Tibial artery (tissue), 4 donors: ENCODE results near the gene RAB6A.
"Not testable (repeated sequence)": the region's sequence is repeated elsewhere in the genome, so short reads cannot be mapped to it uniquely, and the experiment has no call there.

Experiments
- DNase-seq, 2 donors: peaks; one replicate each; pipeline ENCODE4 v3.0.0-alpha.2; 2019
- H3K27ac ChIP-seq, 2 donors: fragments of 200-600 bp; sonication (generic) in 1 of 2; 1 replicate in 1 of 2; 2 replicates in 1 of 2; pipeline ENCODE4 v1.5.1; 2018 to 2019; ENCODE audit warnings: mild to moderate bottlenecking in 1 of 2
- H3K27me3 ChIP-seq, 2 donors: fragments of 200-600 bp; sonication (generic) in 1 of 2; one replicate each; pipeline versions ENCODE4 v1.5.1 to v1.6.0; 2016 to 2019
- H3K36me3 ChIP-seq, 3 donors: fragments of 200-600 bp; sonication (generic) in 2 of 3; one replicate each; pipeline ENCODE4 v1.5.1; 2016 to 2019; ENCODE audit warnings: mild to moderate bottlenecking in 2 of 3
- H3K4me1 ChIP-seq, 4 donors: fragments of 200-600 bp; sonication (generic) in 2 of 4; 1 replicate in 3 of 4; 2 replicates in 1 of 4; pipeline ENCODE4 v1.5.1; 2016 to 2019
- H3K4me3 ChIP-seq, 2 donors: fragments of 200-600 bp; sonication (generic) in 1 of 2; 1 replicate in 1 of 2; 2 replicates in 1 of 2; pipeline ENCODE4 v1.5.1; 2018 to 2019; ENCODE audit warnings: mild to moderate bottlenecking in 2 of 2
- H3K9me3 ChIP-seq, 3 donors: fragments of 200-600 bp; sonication (generic) in 1 of 3; one replicate each; pipeline ENCODE4 v1.5.1; 2016 to 2019
- intact Hi-C: fragments of 100-400 bp; cut with DNase I; formaldehyde crosslinking; loops from one replicate; pipeline ENCODE4 v1.15.0; 2023; ENCODE audit warnings: low total_unique reads
- TF ChIP-seq, protein P1 (sequence below), 2 experiments: fragments of 200-600 bp in 1 of 2; fragments of 450-650 bp in 1 of 2; IDR thresholded peaks; one replicate each; pipeline ENCODE4 v1.5.1; 2017 to 2019; ENCODE audit warnings: antibody characterized with exemption in 2 of 2, mild to moderate bottlenecking in 1 of 2, moderate library complexity in 1 of 2

RAB6A gene

DNA sequence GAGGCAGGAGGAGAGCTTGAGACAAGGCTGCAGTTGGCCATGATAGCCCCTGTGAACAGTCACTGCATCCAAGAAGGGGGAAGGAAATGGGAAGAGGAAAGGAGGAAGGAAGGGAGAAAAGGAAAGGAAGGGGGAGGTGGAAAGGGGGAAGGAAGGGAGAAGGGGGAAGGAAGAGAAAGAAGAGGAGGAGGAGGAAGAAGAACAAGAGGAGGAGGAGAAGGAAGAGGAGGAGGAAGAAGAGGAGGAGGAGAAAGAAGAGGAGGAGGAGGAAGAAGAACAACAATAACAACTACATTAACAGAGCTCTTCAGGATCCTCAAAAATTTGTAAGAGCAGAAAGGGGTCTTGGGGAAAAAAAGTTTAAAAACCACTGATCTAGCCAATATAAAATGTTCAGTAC lies 5.2 kb downstream of the RAB6A start:
- Histone ChIP-seq H3K4me1 (peaks cover 0 to 58% (median 39%) of the 10 kb centered on the region in 4 donors), H3K36me3 (no peaks in the 10 kb centered on the region), H3K27me3 (no peaks in the 10 kb centered on the region), H3K4me3 (no peak overlapping the region), H3K27ac (no peak overlapping the region), H3K9me3 (no peaks in the 10 kb centered on the region)
- intact Hi-C loops = no loop called here
- TF ChIP-seq, protein P1, sequence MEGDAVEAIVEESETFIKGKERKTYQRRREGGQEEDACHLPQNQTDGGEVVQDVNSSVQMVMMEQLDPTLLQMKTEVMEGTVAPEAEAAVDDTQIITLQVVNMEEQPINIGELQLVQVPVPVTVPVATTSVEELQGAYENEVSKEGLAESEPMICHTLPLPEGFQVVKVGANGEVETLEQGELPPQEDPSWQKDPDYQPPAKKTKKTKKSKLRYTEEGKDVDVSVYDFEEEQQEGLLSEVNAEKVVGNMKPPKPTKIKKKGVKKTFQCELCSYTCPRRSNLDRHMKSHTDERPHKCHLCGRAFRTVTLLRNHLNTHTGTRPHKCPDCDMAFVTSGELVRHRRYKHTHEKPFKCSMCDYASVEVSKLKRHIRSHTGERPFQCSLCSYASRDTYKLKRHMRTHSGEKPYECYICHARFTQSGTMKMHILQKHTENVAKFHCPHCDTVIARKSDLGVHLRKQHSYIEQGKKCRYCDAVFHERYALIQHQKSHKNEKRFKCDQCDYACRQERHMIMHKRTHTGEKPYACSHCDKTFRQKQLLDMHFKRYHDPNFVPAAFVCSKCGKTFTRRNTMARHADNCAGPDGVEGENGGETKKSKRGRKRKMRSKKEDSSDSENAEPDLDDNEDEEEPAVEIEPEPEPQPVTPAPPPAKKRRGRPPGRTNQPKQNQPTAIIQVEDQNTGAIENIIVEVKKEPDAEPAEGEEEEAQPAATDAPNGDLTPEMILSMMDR (IDR thresholded peaks at IDR 0.05) = no peak
- no peak for DNase-seq

DNA sequence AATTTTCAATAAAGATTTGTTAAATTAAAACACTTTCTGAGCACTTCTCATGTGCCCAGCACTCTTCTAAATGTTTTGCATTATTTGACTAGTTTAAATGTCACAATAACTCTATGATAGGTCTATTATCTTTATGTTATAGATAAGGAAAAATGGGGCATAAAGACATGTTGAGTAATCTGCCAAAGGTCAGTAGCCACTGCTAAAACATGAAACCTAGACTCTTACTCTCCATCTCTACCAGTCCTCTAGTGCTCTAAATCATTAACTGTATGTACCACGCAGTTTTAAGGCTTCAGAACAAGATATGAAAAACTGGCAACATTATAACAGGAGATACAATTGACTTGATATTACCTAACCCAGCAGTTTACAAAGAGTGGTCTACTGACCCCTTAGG lies 6.9 kb downstream of the RAB6A start:
- H3K27ac ChIP-seq = no peak overlapping the region
- intact Hi-C loops = no loop called here
- no peaks in the 10 kb centered on the region for H3K27me3 ChIP-seq
- DNase-seq = no peak
- TF ChIP-seq, protein P1 (IDR thresholded peaks at IDR 0.05) = no peak
- H3K4me1 ChIP-seq = peaks cover 0 to 63% (median 40%) of the 10 kb centered on the region in 4 donors
- H3K4me3 ChIP-seq = no peak overlapping the region
- H3K9me3 ChIP-seq = no peaks in the 10 kb centered on the region
- no peaks in the 10 kb centered on the region for H3K36me3 ChIP-seq

DNA sequence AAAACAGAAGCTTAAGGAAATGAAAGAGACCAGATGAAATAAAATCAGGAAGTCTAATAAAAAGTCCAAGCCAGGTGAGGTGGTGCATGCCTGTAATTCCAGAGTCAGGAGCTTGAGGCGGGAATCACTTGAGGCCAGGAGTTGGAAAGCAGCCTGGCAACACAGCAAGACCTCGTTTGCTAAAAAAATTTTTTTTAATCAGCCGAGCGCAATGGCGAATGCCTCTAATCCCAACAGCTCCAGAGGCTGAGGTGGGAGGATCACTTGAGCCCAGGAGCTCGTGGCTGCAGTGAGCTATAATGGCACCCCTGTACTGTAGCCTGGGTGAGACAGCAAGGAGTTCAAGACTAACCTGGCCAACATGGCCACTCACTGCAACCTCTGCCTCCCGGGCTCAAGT lies 8.0 kb downstream of the RAB6A start:
- no peak for DNase-seq
- Histone ChIP-seq H3K4me3 (no peak overlapping the region), H3K9me3 (no peaks in the 10 kb centered on the region), H3K36me3 (no peaks in the 10 kb centered on the region), H3K27ac (no peak overlapping the region), H3K27me3 (no peaks in the 10 kb centered on the region), H3K4me1 (peaks cover 0 to 57% (median 32%) of the 10 kb centered on the region in 4 donors)
- intact Hi-C loops = no loop called here
- TF ChIP-seq, protein P1 (IDR thresholded peaks at IDR 0.05) = no peak

DNA sequence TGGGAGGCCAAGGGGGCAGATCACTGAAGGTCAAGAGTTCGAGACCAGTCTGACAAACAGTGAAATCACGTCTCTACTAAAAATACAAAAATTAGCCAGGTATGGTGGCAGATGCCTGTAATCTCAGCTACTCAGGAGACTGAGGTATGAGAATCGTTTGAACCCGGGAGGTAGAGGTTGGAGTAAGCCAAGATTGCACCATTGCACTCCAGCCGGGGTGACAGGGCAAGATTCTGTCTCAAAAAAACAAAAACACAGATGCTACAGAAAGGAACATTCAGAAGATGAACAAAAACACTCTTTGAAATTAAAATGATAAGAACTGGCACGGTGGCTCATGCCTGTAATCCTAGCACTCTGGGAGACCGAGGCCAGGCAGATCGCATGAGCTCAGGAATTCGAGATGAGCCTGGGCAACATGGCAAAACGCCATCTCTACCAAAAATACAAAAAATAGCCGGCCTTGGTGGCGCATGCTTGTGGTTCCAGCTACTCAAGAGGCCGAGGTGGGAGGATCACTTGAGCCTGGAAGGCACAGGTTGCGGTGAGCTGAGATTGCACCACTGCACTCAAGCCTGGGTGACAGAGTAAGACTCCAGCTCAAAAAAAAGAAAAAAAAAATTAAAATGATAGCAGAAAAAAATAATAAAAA lies 8.5 kb downstream of the RAB6A start:
- TF ChIP-seq, protein P1 (IDR thresholded peaks at IDR 0.05) = no peak
- H3K36me3 ChIP-seq = no peaks in the 10 kb centered on the region
- no peaks in the 10 kb centered on the region for H3K9me3 ChIP-seq
- peaks cover 0 to 58% (median 29%) of the 10 kb centered on the region in 4 donors for H3K4me1 ChIP-seq
- DNase-seq = peak in 1 of 2 donors; percentile 21
- no peak overlapping the region for H3K27ac ChIP-seq
- H3K27me3 ChIP-seq = no peaks in the 10 kb centered on the region
- intact Hi-C loops = no loop called here
- no peak overlapping the region for H3K4me3 ChIP-seq

DNA sequence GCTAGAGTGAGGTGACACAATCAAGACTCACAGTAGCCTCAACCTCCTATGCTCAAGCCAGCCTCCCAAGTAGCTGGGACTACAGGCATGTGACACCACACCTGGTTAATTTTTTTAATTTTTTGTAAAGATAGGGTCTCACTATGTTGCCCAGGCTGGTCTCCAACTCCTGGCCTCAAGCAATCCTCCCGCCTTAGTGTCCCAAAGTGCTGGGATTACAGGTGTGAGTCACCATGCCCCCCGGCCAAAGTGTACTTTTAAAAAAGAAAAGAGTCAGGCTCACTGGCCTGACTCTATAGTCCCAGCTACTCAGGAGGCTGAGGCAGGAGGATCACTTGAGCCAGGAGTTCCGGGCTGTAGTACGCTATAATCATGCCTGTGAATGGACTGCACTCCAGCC lies 10.0 kb downstream of the RAB6A start:
- H3K4me1 ChIP-seq = peaks cover 0 to 56% (median 27%) of the 10 kb centered on the region in 4 donors
- H3K4me3 ChIP-seq, H3K27ac ChIP-seq, DNase-seq, H3K9me3 ChIP-seq, intact Hi-C loops, H3K36me3 ChIP-seq, H3K27me3 ChIP-seq: not testable (repeated sequence)

DNA sequence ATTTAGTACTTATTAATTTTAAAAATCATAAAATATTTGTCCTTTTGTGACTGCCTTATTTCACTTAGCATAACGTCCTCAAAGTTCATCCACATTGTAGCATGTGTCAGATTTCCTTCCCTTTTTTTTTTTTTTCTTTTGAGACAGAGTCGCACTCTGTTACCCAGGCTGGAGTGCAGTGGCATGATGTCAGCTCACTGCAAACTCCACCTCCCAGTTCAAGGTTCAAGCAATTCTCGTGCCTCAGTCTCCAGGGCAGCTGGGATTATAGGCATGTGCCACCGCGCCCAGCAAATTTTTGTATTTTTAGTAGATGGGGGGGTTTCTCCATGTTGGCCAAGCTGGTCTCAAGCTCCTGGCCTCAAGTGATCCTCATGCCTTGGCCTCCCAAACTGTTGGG lies 10.6 kb downstream of the RAB6A start:
- Histone ChIP-seq H3K4me3 (no peak overlapping the region), H3K27me3 (no peaks in the 10 kb centered on the region), H3K9me3 (no peaks in the 10 kb centered on the region), H3K4me1 (peaks cover 0 to 60% (median 31%) of the 10 kb centered on the region in 4 donors), H3K27ac (no peak overlapping the region), H3K36me3 (no peaks in the 10 kb centered on the region)
- no peak for DNase-seq
- TF ChIP-seq, protein P1 (IDR thresholded peaks at IDR 0.05) = no peak
- intact Hi-C loops = no loop called here
